HUES48 (cell line): Measurements from ENCODE around the gene GSTK1.

Experiments used
- H3K27ac ChIP-seq: one replicate; pipeline ENCODE4 v1.7.0; 2013; ENCODE audit warnings: low read depth, low read length, inconsistent platforms
- H3K27me3 ChIP-seq: 2 replicates; pipeline ENCODE4 v1.6.1; 2013; ENCODE audit warnings: mild to moderate bottlenecking, low read length; ENCODE audit not compliant: control insufficient read depth, insufficient read depth
- H3K36me3 ChIP-seq: 2 replicates; pipeline ENCODE4 v1.6.1; 2013; ENCODE audit warnings: low read length; ENCODE audit not compliant: control insufficient read depth, insufficient read depth
- H3K4me1 ChIP-seq: 2 replicates; pipeline ENCODE4 v1.6.1; 2013; ENCODE audit warnings: mild to moderate bottlenecking, low read length; ENCODE audit not compliant: control insufficient read depth, insufficient read depth
- H3K4me3 ChIP-seq: 2 replicates; pipeline ENCODE4 v1.5.1; 2013; ENCODE audit warnings: mild to moderate bottlenecking, low read depth, low read length
- H3K9ac ChIP-seq: 2 replicates; pipeline ENCODE4 v1.6.1; 2013; ENCODE audit warnings: mild to moderate bottlenecking, low read depth, low read length, moderate library complexity
- H3K9me3 ChIP-seq: 2 replicates; pipeline ENCODE4 v1.6.1; 2013; ENCODE audit warnings: low read length; ENCODE audit not compliant: control insufficient read depth, insufficient read depth

Gene GSTK1

DNA sequence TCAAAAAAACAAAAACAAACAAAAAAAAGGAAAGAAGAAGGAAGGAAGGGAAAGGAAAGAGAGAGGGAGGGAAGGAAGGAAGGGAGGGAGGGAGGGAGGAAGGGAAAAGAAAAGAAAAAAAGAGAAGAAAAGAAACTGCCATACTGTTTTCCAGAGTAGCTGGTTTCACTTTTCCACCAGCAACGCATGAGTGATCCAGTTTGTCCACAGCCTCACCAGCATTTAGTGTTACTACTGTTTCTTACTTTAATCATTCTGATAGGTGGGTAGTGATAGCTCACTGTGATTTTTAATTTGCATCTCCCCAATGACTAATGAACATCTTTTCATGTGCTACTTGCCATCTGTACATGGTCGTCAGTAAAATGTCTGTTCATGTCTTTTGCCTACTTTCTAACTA lies 9.6 kb downstream of the GSTK1 start:
- Histone ChIP-seq H3K27me3 (no peaks in the 10 kb centered on the region), H3K9me3 (no peaks in the 10 kb centered on the region), H3K4me3 (no peak overlapping the region), H3K4me1 (no peaks in the 10 kb centered on the region), H3K36me3 (peaks cover 12% of the 10 kb centered on the region), H3K9ac (no peak overlapping the region), H3K27ac (no peak overlapping the region)

GRCh38 chr7:143279186-143280098 lies 16.2 kb downstream of the GSTK1 start:
- Histone ChIP-seq H3K4me3 (no peak overlapping the region), H3K9me3 (no peaks in the 10 kb centered on the region), H3K27me3 (no peaks in the 10 kb centered on the region), H3K9ac (no peak overlapping the region), H3K36me3 (no peaks in the 10 kb centered on the region), H3K27ac (no peak overlapping the region), H3K4me1 (peaks cover 11% of the 10 kb centered on the region)

DNA sequence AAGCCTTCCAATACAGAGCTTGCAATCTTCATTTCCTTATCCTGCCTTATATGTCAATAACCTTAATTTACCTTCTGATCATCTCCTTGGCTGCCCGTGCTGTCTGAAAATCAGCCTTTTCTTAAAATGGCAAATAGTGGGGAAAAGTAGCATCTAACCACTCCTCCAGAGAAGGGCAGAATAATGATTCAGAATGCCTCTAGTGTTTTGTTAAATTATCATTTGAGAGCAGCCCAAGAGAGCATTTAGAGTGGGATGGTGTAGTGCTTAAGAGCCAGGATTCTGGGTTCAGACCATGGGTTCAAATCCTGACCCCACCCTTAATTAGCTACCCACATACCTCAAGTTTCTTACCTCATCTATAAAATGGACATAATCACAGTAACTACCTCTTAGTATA lies 16.9 kb downstream of the GSTK1 start:
- no peak overlapping the region for H3K4me3 ChIP-seq
- no peak overlapping the region for H3K27ac ChIP-seq
- peaks cover 18% of the 10 kb centered on the region for H3K4me1 ChIP-seq
- H3K27me3 ChIP-seq: peaks cover 3% of the 10 kb centered on the region; the same call in 1 of the 2 replicates
- H3K9ac ChIP-seq: no peak overlapping the region
- H3K36me3 ChIP-seq: no peaks in the 10 kb centered on the region
- H3K9me3 ChIP-seq: no peaks in the 10 kb centered on the region

DNA sequence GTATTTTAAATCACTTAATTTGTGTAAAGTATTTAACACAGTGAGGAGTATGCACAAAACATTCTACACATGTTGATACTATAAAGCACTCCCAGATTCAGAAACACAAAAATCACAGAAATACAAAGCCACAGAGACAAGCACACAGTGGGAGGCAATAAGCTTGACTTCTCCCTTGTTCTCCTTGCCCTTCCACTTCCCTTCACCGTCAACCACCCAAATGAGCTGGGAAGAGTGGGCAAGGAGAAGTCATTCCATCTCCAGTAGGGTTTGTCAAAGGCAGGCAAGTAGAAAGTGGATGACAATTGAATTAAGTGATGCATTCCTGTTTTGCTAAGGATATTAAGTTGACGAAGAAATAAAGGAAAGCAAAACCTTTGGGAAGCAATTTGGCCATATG lies 17.3 kb downstream of the GSTK1 start:
- Histone ChIP-seq H3K4me3 (no peak overlapping the region), H3K9ac (no peak overlapping the region), H3K4me1 (peaks cover 22% of the 10 kb centered on the region), H3K27me3 (peaks cover 7% of the 10 kb centered on the region; the same call in 1 of the 2 replicates), H3K36me3 (no peaks in the 10 kb centered on the region), H3K27ac (no peak overlapping the region), H3K9me3 (no peaks in the 10 kb centered on the region)

- peaks cover 23% of the 10 kb centered on the region for H3K4me1 ChIP-seq
- no peak overlapping the region for H3K9ac ChIP-seq
- no peak overlapping the region for H3K27ac ChIP-seq
- H3K9me3 ChIP-seq: no peaks in the 10 kb centered on the region
- H3K27me3 ChIP-seq: peaks cover 16% of the 10 kb centered on the region
- H3K4me3 ChIP-seq: no peak overlapping the region
- H3K36me3 ChIP-seq: no peaks in the 10 kb centered on the region
Observed at GRCh38 chr7:143281529-143281928, 18.3 kb downstream of the GSTK1 start.

- Histone ChIP-seq H3K36me3 (no peaks in the 10 kb centered on the region), H3K9ac (no peak overlapping the region), H3K4me3 (no peak overlapping the region), H3K4me1 (peaks cover 23% of the 10 kb centered on the region), H3K27me3 (peaks cover 22% of the 10 kb centered on the region), H3K9me3 (peaks cover under 1% of the 10 kb centered on the region; the same call in 1 of the 2 replicates), H3K27ac (no peak overlapping the region)
Observed at GRCh38 chr7:143282124-143282523, 18.9 kb downstream of the GSTK1 start.

DNA sequence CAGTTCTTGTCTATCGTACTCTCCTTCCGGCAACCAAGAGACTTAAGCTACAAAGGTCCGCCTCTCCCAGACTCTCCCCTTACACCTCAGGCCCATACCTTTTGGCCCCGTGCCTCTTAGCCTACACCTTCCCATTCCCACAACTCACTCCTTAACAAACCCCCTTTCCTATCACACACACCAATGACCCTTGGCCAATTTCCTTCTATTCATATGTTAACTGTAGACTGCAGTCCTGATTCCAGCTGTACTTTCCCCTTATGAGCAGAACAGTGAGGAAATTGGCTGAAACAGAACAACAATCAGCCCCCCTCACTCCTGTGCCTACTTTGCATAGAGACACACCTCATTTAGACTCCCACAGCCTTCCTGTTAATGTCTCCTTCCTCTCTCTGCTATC lies 20.1 kb downstream of the GSTK1 start:
- Histone ChIP-seq H3K9ac (no peak overlapping the region), H3K9me3 (peaks cover 6% of the 10 kb centered on the region), H3K4me3 (no peak overlapping the region), H3K27ac (no peak overlapping the region), H3K27me3 (peaks cover 29% of the 10 kb centered on the region), H3K4me1 (peaks cover 23% of the 10 kb centered on the region), H3K36me3 (no peaks in the 10 kb centered on the region)

GRCh38 chr7:143284591-143285469 lies 21.6 kb downstream of the GSTK1 start, which contains the start of gene TMEM139:
TSS of gene TMEM139 (plus strand) at chr7:143284958. CDS start at chr7:143285958, 1,000 bp downstream.
- Histone ChIP-seq H3K27ac (no peak within 1 kb of the TSS), H3K4me1 (peaks cover 29% of the 10 kb centered on the region), H3K9me3 (peaks cover 6% of the 10 kb centered on the region), H3K4me3 (peak within 1 kb of the TSS; percentile 53; the same call in 1 of the 2 replicates), H3K36me3 (no peaks in the 10 kb centered on the region), H3K9ac (no peak within 1 kb of the TSS), H3K27me3 (peaks cover 29% of the 10 kb centered on the region)

DNA sequence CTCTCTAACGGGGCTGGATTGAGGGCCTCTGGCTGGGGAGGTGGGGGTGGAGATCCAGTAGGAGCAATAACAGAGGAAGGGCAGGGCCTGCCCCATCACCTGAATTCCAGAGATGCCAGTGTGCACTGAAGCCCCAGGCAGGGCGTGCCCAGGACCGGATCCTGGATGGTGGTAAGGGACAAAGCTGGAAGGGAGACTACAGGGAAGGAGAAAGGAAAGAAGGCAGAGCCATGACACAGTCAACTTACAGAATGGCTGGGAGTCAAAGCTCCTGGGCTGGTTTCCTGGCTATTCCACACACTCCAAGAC lies 22.2 kb downstream of the GSTK1 start:
- Histone ChIP-seq H3K9ac (no peak overlapping the region), H3K36me3 (peaks cover 2% of the 10 kb centered on the region), H3K4me1 (peaks cover 29% of the 10 kb centered on the region), H3K9me3 (peaks cover 6% of the 10 kb centered on the region), H3K27me3 (peaks cover 29% of the 10 kb centered on the region), H3K27ac (no peak overlapping the region), H3K4me3 (peak overlapping the region; percentile 53; the same call in 1 of the 2 replicates)

GRCh38 chr7:143285806-143286521 lies 22.7 kb downstream of the GSTK1 start:
- peaks cover 29% of the 10 kb centered on the region for H3K27me3 ChIP-seq
- H3K4me3 ChIP-seq: no peak overlapping the region
- H3K4me1 ChIP-seq: peaks cover 29% of the 10 kb centered on the region
- H3K9me3 ChIP-seq: peaks cover 6% of the 10 kb centered on the region
- H3K9ac ChIP-seq: no peak overlapping the region
- H3K27ac ChIP-seq: no peak overlapping the region
- peaks cover 7% of the 10 kb centered on the region for H3K36me3 ChIP-seq
